HepG2 (cell line): ENCODE data around the gene PIGA. TPM values are rescaled to one million over a fixed set of nuclear protein-coding genes. Genes with fewer than 3 reads are reported as not detected.
A peak's percentile ranks its signal among the peaks of the same experiment; 100 is the strongest.

Experiments used
- FOXP1 ChIP-seq, 2 experiments: fragments of 450-650 bp in 1 of 2; IDR thresholded peaks; 2 replicates each; pipeline ENCODE4 v1.6.1; 2017 to 2018; ENCODE audit warnings: antibody characterized with exemption in 1 of 2
- GATA4 ChIP-seq: sonication (generic); IDR thresholded peaks from 2 replicates; pipeline ENCODE4 v1.6.1; 2016; ENCODE audit warnings: antibody characterized with exemption, low read depth, borderline replicate concordance
- HOXA5 ChIP-seq: sonication (generic); formaldehyde crosslinking; IDR thresholded peaks from 2 replicates; pipeline ENCODE4 v1.4.0; 2020; ENCODE audit warnings: missing genetic modification reagents
- KDM2A ChIP-seq: sonication (generic); formaldehyde crosslinking; IDR thresholded peaks from 2 replicates; pipeline ENCODE4 v1.4.0; 2020; ENCODE audit warnings: low read depth, missing genetic modification reagents, borderline replicate concordance
- MEIS1 ChIP-seq: sonication (generic); formaldehyde crosslinking; IDR thresholded peaks from 2 replicates; pipeline ENCODE4 v1.9.0; 2021; ENCODE audit warnings: mild to moderate bottlenecking, missing genetic modification reagents, moderate library complexity, borderline replicate concordance
- MIER3 ChIP-seq: IDR thresholded peaks from 2 replicates; pipeline ENCODE4 v1.6.1; 2016; ENCODE audit warnings: missing compliant biosample characterization, borderline replicate concordance
- SRSF1 ChIP-seq: fragments of 200-400 bp; formaldehyde crosslinking; optimal IDR thresholded peaks from 2 replicates; pipeline ENCODE3; 2017; ENCODE audit warnings: mild to moderate bottlenecking, low read depth, low read length, moderate library complexity
- XBP1 ChIP-seq: sonication (generic); formaldehyde crosslinking; IDR thresholded peaks from 2 replicates; pipeline ENCODE4 v1.5.0; 2020; ENCODE audit warnings: missing genetic modification reagents
- ZEB1 ChIP-seq: IDR thresholded peaks from 2 replicates; pipeline ENCODE4 v1.6.1; 2012; ENCODE audit warnings: mild to moderate bottlenecking, low read depth, inconsistent platforms; ENCODE audit not compliant: insufficient replicate concordance
- ZNF430 ChIP-seq: sonication (generic); formaldehyde crosslinking; IDR thresholded peaks from 2 replicates; pipeline ENCODE4 v1.9.0; 2021; ENCODE audit warnings: mild to moderate bottlenecking, missing genetic modification reagents
- polyA plus RNA-seq, 8 experiments: library from polyadenylated mRNA; depleted of rRNA in 3 of 8; stranded (reverse) in 7 of 8; unstranded in 1 of 8; fragments of >200 nt; fragmentation: Illumina TruSeq in 4 of 8; extraction: Trizol in 4 of 8; gene quantifications; 2 replicates each; pipeline versions ENCODE4 v1.2.1 to v1.2.3, GENCODE V29; 2011 to 2016; ENCODE audit warnings: low read depth in 4 of 8, missing spikeins in 1 of 8, mixed read lengths in 1 of 8; ENCODE audit not compliant: insufficient read depth in 1 of 8
- total RNA-seq, 5 experiments: library from RNA; depleted of rRNA; stranded (reverse); fragments of >200 nt; fragmentation: Illumina TruSeq; extraction: Trizol; gene quantifications; 2 replicates each; pipeline ENCODE4 v1.2.3, GENCODE V29; 2016; ENCODE audit warnings: low read depth in 1 of 5
- TF ChIP-seq, protein P1 (sequence below): sonication (generic); formaldehyde crosslinking; IDR thresholded peaks from 2 replicates; pipeline ENCODE4 v1.4.0; 2020; ENCODE audit warnings: missing genetic modification reagents
- TF ChIP-seq, protein P2 (sequence below): IDR thresholded peaks from 2 replicates; pipeline ENCODE4 v1.6.1; 2016
- TF ChIP-seq, protein P3 (sequence below): sonication (generic); formaldehyde crosslinking; IDR thresholded peaks from 2 replicates; pipeline ENCODE4 v1.8.0; 2022; ENCODE audit warnings: low read depth, missing genetic modification reagents
- TF ChIP-seq, protein P4 (sequence below): sonication (generic); formaldehyde crosslinking; IDR thresholded peaks from 2 replicates; pipeline ENCODE4 v1.8.0; 2023; ENCODE audit warnings: mild to moderate bottlenecking, missing genetic modification reagents
- TF ChIP-seq, protein P5 (sequence below): sonication (generic); formaldehyde crosslinking; IDR thresholded peaks from 2 replicates; pipeline ENCODE4 v1.8.0; 2022; ENCODE audit warnings: mild to moderate bottlenecking, missing genetic modification reagents, moderate library complexity
- TF ChIP-seq, protein P6 (sequence below): sonication (generic); formaldehyde crosslinking; IDR thresholded peaks from 2 replicates; pipeline ENCODE4 v1.5.1; 2020; ENCODE audit warnings: mild to moderate bottlenecking, moderate library complexity, missing genetic modification reagents

The PIGA gene
- total and polyA plus RNA-seq, 2 of the 13 experiments (the other 11 are each of a cell fraction or from before 2014, with no cell fraction given): 6.0 to 13.0 TPM

DNA sequence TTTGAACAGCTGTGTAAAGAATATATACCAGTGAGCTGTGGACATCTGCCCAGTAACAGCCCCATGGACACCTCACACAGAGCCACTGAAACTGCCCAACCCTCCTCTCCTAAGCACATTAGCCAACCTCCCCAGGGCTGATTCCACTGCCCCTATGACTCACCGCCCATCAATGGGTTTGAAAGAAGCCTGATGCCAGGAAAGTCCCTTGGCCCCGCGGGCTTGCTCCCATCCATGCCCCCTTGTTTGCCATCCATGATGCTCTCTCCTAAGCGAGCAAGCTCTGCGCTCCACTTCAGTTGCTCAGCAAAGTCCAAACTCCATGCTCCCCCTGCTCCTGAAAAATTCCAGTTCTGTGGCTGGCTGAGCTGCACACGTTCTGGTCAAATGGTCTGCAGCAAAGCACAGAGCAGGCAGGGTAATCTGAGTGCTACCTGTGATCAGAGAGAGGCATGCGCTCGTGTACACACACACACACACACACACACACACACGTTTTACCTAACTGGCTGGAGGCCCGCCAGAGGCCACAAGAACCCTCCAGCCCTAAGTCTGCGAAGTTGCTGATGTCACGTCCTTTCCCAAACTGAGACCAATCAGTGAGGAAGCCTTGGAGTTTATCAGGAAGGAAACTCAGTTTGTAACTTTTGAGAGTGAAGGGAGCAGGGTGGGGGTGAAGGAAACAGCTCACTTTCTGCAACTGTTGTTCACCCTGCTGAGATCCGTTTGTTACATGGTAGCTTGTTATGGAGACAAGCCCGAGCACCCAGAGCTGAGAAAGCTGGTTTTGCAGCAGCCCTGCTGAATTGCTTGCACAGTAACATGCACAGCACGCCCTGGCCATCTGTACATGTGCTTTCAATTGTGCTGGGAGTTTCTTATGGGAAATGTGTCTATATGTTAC lies 65.5 kb downstream of the PIGA start, which contains the start of gene ASB9 (continued):
- TF ChIP-seq, protein P1, sequence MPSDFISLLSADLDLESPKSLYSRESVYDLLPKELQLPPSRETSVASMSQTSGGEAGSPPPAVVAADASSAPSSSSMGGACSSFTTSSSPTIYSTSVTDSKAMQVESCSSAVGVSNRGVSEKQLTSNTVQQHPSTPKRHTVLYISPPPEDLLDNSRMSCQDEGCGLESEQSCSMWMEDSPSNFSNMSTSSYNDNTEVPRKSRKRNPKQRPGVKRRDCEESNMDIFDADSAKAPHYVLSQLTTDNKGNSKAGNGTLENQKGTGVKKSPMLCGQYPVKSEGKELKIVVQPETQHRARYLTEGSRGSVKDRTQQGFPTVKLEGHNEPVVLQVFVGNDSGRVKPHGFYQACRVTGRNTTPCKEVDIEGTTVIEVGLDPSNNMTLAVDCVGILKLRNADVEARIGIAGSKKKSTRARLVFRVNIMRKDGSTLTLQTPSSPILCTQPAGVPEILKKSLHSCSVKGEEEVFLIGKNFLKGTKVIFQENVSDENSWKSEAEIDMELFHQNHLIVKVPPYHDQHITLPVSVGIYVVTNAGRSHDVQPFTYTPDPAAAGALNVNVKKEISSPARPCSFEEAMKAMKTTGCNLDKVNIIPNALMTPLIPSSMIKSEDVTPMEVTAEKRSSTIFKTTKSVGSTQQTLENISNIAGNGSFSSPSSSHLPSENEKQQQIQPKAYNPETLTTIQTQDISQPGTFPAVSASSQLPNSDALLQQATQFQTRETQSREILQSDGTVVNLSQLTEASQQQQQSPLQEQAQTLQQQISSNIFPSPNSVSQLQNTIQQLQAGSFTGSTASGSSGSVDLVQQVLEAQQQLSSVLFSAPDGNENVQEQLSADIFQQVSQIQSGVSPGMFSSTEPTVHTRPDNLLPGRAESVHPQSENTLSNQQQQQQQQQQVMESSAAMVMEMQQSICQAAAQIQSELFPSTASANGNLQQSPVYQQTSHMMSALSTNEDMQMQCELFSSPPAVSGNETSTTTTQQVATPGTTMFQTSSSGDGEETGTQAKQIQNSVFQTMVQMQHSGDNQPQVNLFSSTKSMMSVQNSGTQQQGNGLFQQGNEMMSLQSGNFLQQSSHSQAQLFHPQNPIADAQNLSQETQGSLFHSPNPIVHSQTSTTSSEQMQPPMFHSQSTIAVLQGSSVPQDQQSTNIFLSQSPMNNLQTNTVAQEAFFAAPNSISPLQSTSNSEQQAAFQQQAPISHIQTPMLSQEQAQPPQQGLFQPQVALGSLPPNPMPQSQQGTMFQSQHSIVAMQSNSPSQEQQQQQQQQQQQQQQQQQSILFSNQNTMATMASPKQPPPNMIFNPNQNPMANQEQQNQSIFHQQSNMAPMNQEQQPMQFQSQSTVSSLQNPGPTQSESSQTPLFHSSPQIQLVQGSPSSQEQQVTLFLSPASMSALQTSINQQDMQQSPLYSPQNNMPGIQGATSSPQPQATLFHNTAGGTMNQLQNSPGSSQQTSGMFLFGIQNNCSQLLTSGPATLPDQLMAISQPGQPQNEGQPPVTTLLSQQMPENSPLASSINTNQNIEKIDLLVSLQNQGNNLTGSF (CRISPR knock-in tag): no peak
- TF ChIP-seq, protein P2, sequence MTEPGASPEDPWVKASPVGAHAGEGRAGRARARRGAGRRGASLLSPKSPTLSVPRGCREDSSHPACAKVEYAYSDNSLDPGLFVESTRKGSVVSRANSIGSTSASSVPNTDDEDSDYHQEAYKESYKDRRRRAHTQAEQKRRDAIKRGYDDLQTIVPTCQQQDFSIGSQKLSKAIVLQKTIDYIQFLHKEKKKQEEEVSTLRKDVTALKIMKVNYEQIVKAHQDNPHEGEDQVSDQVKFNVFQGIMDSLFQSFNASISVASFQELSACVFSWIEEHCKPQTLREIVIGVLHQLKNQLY (CRISPR knock-in tag): no peak
- TF ChIP-seq XBP1 (CRISPR knock-in tag) (no peak), FOXP1 (IDR thresholded peaks at IDR 0.05) (no peak), FOXP1 (CRISPR knock-in tag; IDR thresholded peaks at IDR 0.05) (no peak), KDM2A (CRISPR knock-in tag) (no peak), GATA4 (no peak), MIER3 (CRISPR knock-in tag) (peak; percentile 49; the same call in 1 of the 2 replicates), ZEB1 (no peak), HOXA5 (CRISPR knock-in tag) (no peak), ZNF430 (CRISPR knock-in tag) (peak; percentile 23; the same call in 1 of the 2 replicates), MEIS1 (CRISPR knock-in tag) (no peak), SRSF1 (no peak)
- TF ChIP-seq, protein P3, sequence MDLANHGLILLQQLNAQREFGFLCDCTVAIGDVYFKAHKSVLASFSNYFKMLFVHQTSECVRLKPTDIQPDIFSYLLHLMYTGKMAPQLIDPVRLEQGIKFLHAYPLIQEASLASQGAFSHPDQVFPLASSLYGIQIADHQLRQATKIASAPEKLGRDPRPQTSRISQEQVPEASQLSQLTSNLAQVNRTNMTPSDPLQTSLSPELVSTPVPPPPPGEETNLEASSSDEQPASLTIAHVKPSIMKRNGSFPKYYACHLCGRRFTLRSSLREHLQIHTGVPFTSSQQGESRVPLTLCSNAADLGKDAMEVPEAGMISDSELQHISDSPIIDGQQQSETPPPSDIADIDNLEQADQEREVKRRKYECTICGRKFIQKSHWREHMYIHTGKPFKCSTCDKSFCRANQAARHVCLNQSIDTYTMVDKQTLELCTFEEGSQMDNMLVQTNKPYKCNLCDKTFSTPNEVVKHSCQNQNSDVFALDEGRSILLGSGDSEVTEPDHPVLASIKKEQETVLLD (CRISPR knock-in tag): no peak
- TF ChIP-seq, protein P4, sequence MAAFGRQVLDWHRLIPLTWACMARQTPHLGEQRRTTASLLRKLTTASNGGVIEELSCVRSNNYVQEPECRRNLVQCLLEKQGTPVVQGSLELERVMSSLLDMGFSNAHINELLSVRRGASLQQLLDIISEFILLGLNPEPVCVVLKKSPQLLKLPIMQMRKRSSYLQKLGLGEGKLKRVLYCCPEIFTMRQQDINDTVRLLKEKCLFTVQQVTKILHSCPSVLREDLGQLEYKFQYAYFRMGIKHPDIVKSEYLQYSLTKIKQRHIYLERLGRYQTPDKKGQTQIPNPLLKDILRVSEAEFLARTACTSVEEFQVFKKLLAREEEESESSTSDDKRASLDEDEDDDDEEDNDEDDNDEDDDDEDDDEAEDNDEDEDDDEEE (CRISPR knock-in tag): no peak
- TF ChIP-seq, protein P5, sequence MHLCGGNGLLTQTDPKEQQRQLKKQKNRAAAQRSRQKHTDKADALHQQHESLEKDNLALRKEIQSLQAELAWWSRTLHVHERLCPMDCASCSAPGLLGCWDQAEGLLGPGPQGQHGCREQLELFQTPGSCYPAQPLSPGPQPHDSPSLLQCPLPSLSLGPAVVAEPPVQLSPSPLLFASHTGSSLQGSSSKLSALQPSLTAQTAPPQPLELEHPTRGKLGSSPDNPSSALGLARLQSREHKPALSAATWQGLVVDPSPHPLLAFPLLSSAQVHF: no peak
- TF ChIP-seq, protein P6, sequence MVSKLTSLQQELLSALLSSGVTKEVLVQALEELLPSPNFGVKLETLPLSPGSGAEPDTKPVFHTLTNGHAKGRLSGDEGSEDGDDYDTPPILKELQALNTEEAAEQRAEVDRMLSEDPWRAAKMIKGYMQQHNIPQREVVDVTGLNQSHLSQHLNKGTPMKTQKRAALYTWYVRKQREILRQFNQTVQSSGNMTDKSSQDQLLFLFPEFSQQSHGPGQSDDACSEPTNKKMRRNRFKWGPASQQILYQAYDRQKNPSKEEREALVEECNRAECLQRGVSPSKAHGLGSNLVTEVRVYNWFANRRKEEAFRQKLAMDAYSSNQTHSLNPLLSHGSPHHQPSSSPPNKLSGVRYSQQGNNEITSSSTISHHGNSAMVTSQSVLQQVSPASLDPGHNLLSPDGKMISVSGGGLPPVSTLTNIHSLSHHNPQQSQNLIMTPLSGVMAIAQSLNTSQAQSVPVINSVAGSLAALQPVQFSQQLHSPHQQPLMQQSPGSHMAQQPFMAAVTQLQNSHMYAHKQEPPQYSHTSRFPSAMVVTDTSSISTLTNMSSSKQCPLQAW (CRISPR knock-in tag): peak; percentile 87
